Measurements from ENCODE around the gene NR2C2. TPM values are rescaled to one million over a fixed set of nuclear protein-coding genes. Genes with fewer than 3 reads are reported as not detected.

NR2C2 gene
- total RNA-seq, 1 experiment from 2014 or later, result 50.8 TPM

DNA sequence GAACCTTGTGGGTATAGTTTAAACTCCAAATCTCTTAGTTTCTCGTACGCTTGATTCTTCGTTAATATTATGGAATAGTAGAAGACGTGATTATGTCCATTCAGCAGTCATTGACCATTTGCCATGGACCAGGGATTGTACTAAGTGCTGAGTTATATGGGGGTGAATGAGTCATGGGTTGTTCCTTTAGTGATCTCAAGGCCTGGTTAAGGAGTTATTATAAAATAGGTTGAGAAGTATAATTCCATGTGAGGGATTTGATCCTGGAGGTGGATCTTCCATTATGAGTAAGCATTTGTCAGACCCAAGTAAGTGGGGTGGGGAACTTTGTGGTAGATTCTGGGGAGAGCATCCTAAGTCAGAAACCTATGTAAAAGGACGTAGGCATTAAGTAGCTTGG is 15.4 kb downstream of the NR2C2 start:
- Mint-ChIP-seq H3K4me1 (peaks cover 4% of the 10 kb centered on the region), H3K27ac (no peak overlapping the region), H3K4me3 (no peak overlapping the region), H3K27me3 (ENCODE audit: low read depth) (no peaks in the 10 kb centered on the region), H3K36me3 (peaks cover 20% of the 10 kb centered on the region), H3K9me3 (peaks cover 12% of the 10 kb centered on the region)
- ATAC-seq (no peak), DNase-seq (ENCODE audit: low spot score) (no peak)
- TF ChIP-seq, protein P1, sequence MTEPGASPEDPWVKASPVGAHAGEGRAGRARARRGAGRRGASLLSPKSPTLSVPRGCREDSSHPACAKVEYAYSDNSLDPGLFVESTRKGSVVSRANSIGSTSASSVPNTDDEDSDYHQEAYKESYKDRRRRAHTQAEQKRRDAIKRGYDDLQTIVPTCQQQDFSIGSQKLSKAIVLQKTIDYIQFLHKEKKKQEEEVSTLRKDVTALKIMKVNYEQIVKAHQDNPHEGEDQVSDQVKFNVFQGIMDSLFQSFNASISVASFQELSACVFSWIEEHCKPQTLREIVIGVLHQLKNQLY (CRISPR knock-in tag; IDR thresholded peaks at IDR 0.05), result no peak
- no peak for TF ChIP-seq CREB1 (CRISPR knock-in tag; IDR thresholded peaks at IDR 0.05)
- TF ChIP-seq GABPB1 (CRISPR knock-in tag; IDR thresholded peaks at IDR 0.05), result no peak
- no peak for TF ChIP-seq ESRRA (CRISPR knock-in tag; IDR thresholded peaks at IDR 0.05; ENCODE audit: borderline replicate concordance)
- TF ChIP-seq JAZF1 (CRISPR knock-in tag; IDR thresholded peaks at IDR 0.05), result no peak
- ChIA-PET POLR2A (no interaction called here), CTCF (interaction anchor here (1.5 kb wide), 1 partner anchor 27 kb away, joined by 3 read pairs; no protein-coding TSS in a partner anchor)

DNA sequence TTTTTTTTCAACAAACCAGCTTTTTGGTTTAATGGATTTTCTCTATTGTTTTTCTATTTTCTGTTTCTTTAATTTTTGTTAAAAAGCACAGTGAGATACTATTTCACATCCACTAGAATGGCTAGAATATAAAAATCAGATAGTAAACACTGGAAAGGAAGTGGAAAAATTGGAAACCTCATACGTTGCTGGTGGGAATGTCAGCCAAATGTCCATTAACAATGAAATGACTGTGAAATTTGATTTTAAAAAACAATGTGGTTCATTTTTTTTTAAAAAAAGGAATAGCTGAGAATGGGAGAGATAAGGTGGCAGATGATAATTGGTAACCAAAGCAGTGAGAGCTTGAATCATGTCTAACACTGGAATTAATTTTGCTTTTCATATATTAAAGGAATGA is 19.9 kb downstream of the NR2C2 start:
- no peak for ATAC-seq
- ChIA-PET POLR2A (no interaction called here), CTCF (interaction anchor here (1.4 kb wide), 1 partner anchor 84 kb away, joined by 3 read pairs; no protein-coding TSS in a partner anchor)
- TF ChIP-seq, protein P2, sequence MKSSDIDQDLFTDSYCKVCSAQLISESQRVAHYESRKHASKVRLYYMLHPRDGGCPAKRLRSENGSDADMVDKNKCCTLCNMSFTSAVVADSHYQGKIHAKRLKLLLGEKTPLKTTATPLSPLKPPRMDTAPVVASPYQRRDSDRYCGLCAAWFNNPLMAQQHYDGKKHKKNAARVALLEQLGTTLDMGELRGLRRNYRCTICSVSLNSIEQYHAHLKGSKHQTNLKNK (CRISPR knock-in tag; IDR thresholded peaks at IDR 0.05), result no peak
- no peak for TF ChIP-seq HMGA2 (CRISPR knock-in tag; IDR thresholded peaks at IDR 0.05)
- TF ChIP-seq ZNF423 (CRISPR knock-in tag; IDR thresholded peaks at IDR 0.05), result no peak
- no peak for TF ChIP-seq ZNF396 (CRISPR knock-in tag; IDR thresholded peaks at IDR 0.05; ENCODE audit: borderline replicate concordance)
- no peak for TF ChIP-seq GRHL2 (CRISPR knock-in tag; IDR thresholded peaks at IDR 0.05; ENCODE audit: insufficient replicate concordance, severe bottlenecking)
- no peak for TF ChIP-seq NFYB (CRISPR knock-in tag; conservative IDR thresholded peaks at IDR 0.05; ENCODE audit: low read depth)
- TF ChIP-seq FOXK1 (CRISPR knock-in tag; IDR thresholded peaks at IDR 0.05), result no peak
- TF ChIP-seq, protein P3, sequence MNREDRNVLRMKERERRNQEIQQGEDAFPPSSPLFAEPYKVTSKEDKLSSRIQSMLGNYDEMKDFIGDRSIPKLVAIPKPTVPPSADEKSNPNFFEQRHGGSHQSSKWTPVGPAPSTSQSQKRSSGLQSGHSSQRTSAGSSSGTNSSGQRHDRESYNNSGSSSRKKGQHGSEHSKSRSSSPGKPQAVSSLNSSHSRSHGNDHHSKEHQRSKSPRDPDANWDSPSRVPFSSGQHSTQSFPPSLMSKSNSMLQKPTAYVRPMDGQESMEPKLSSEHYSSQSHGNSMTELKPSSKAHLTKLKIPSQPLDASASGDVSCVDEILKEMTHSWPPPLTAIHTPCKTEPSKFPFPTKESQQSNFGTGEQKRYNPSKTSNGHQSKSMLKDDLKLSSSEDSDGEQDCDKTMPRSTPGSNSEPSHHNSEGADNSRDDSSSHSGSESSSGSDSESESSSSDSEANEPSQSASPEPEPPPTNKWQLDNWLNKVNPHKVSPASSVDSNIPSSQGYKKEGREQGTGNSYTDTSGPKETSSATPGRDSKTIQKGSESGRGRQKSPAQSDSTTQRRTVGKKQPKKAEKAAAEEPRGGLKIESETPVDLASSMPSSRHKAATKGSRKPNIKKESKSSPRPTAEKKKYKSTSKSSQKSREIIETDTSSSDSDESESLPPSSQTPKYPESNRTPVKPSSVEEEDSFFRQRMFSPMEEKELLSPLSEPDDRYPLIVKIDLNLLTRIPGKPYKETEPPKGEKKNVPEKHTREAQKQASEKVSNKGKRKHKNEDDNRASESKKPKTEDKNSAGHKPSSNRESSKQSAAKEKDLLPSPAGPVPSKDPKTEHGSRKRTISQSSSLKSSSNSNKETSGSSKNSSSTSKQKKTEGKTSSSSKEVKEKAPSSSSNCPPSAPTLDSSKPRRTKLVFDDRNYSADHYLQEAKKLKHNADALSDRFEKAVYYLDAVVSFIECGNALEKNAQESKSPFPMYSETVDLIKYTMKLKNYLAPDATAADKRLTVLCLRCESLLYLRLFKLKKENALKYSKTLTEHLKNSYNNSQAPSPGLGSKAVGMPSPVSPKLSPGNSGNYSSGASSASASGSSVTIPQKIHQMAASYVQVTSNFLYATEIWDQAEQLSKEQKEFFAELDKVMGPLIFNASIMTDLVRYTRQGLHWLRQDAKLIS (CRISPR knock-in tag; IDR thresholded peaks at IDR 0.05; ENCODE audit: borderline replicate concordance), result no peak
- TF ChIP-seq, protein P4, sequence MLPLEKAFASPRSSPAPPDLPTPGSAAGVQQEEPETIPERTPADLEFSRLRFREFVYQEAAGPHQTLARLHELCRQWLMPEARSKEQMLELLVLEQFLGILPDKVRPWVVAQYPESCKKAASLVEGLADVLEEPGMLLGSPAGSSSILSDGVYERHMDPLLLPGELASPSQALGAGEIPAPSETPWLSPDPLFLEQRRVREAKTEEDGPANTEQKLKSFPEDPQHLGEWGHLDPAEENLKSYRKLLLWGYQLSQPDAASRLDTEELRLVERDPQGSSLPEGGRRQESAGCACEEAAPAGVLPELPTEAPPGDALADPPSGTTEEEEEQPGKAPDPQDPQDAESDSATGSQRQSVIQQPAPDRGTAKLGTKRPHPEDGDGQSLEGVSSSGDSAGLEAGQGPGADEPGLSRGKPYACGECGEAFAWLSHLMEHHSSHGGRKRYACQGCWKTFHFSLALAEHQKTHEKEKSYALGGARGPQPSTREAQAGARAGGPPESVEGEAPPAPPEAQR (CRISPR knock-in tag; IDR thresholded peaks at IDR 0.05), result no peak
- TF ChIP-seq, protein P5, sequence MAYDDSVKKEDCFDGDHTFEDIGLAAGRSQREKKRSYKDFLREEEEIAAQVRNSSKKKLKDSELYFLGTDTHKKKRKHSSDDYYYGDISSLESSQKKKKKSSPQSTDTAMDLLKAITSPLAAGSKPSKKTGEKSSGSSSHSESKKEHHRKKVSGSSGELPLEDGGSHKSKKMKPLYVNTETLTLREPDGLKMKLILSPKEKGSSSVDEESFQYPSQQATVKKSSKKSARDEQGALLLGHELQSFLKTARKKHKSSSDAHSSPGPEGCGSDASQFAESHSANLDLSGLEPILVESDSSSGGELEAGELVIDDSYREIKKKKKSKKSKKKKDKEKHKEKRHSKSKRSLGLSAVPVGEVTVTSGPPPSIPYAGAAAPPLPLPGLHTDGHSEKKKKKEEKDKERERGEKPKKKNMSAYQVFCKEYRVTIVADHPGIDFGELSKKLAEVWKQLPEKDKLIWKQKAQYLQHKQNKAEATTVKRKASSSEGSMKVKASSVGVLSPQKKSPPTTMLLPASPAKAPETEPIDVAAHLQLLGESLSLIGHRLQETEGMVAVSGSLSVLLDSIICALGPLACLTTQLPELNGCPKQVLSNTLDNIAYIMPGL (CRISPR knock-in tag; IDR thresholded peaks at IDR 0.05), result no peak
- TF ChIP-seq, protein P6, sequence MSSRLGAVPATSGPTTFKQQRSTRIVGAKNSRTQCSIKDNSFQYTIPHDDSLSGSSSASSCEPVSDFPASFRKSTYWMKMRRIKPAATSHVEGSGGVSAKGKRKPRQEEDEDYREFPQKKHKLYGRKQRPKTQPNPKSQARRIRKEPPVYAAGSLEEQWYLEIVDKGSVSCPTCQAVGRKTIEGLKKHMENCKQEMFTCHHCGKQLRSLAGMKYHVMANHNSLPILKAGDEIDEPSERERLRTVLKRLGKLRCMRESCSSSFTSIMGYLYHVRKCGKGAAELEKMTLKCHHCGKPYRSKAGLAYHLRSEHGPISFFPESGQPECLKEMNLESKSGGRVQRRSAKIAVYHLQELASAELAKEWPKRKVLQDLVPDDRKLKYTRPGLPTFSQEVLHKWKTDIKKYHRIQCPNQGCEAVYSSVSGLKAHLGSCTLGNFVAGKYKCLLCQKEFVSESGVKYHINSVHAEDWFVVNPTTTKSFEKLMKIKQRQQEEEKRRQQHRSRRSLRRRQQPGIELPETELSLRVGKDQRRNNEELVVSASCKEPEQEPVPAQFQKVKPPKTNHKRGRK (CRISPR knock-in tag; IDR thresholded peaks at IDR 0.05; ENCODE audit: borderline replicate concordance), result no peak
- TF ChIP-seq, protein P7, sequence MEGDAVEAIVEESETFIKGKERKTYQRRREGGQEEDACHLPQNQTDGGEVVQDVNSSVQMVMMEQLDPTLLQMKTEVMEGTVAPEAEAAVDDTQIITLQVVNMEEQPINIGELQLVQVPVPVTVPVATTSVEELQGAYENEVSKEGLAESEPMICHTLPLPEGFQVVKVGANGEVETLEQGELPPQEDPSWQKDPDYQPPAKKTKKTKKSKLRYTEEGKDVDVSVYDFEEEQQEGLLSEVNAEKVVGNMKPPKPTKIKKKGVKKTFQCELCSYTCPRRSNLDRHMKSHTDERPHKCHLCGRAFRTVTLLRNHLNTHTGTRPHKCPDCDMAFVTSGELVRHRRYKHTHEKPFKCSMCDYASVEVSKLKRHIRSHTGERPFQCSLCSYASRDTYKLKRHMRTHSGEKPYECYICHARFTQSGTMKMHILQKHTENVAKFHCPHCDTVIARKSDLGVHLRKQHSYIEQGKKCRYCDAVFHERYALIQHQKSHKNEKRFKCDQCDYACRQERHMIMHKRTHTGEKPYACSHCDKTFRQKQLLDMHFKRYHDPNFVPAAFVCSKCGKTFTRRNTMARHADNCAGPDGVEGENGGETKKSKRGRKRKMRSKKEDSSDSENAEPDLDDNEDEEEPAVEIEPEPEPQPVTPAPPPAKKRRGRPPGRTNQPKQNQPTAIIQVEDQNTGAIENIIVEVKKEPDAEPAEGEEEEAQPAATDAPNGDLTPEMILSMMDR (IDR thresholded peaks at IDR 0.05), result no peak
- TF ChIP-seq, protein P8, sequence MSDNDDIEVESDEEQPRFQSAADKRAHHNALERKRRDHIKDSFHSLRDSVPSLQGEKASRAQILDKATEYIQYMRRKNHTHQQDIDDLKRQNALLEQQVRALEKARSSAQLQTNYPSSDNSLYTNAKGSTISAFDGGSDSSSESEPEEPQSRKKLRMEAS (CRISPR knock-in tag; IDR thresholded peaks at IDR 0.05), result no peak
- no peak for TF ChIP-seq GTF2I (CRISPR knock-in tag; conservative IDR thresholded peaks at IDR 0.05)
- no peak for TF ChIP-seq SOX15 (CRISPR knock-in tag; IDR thresholded peaks at IDR 0.05)
- no peak for TF ChIP-seq PRRX2 (CRISPR knock-in tag; IDR thresholded peaks at IDR 0.05)
- DNase-seq (ENCODE audit: low spot score), result no peak
- H3K4me3 Mint-ChIP-seq, result no peak overlapping the region
- H3K27me3 Mint-ChIP-seq (ENCODE audit: low read depth), result no peaks in the 10 kb centered on the region
- H3K36me3 Mint-ChIP-seq, result peaks cover 29% of the 10 kb centered on the region
- H3K9me3 Mint-ChIP-seq, result peaks cover 12% of the 10 kb centered on the region
- no peak overlapping the region for H3K27ac Mint-ChIP-seq
- 0 out of 2 replicates have a peak, but pooled peaks cover 4% of the 10 kb centered on the region for H3K4me1 Mint-ChIP-seq
